NCI-H1694 (cell line): ENCODE results near the gene ADH4.
"Not testable (repeated sequence)": the region's sequence is repeated elsewhere in the genome, so short reads cannot be mapped to it uniquely, and the experiment has no call there.

Source experiments
- DNase-seq: peaks from one replicate; lab custom pipeline; 2025; lab: John Stamatoyannopoulos, UW

ADH4 gene

GRCh38 chr4:99134586-99134985 is 9.5 kb downstream of the ADH4 start:
- no peak for DNase-seq

- DNase-seq: no peak
Measured at GRCh38 chr4:99131378-99131777, 12.7 kb downstream of the ADH4 start.

GRCh38 chr4:99126376-99126775 is 17.7 kb downstream of the ADH4 start:
- no peak for DNase-seq

- no peak for DNase-seq
Measured at GRCh38 chr4:99121008-99121407, 23.1 kb downstream of the ADH4 start.

- DNase-seq: no peak
Measured at GRCh38 chr4:99120501-99120900, 23.6 kb downstream of the ADH4 start.

- DNase-seq: peak; percentile 25
Measured at GRCh38 chr4:99117876-99118693, 26.0 kb downstream of the ADH4 start.

- not testable (repeated sequence) for DNase-seq
Measured at GRCh38 chr4:99117122-99117841, 26.8 kb downstream of the ADH4 start.

- DNase-seq: not testable (repeated sequence)
Measured at GRCh38 chr4:99109286-99109685, 34.8 kb downstream of the ADH4 start.

- DNase-seq: no peak
Measured at GRCh38 chr4:99104153-99104552, 39.9 kb downstream of the ADH4 start.

- no peak for DNase-seq
Measured at GRCh38 chr4:99103166-99103565, 40.9 kb downstream of the ADH4 start.

- DNase-seq: no peak
Measured at GRCh38 chr4:99102634-99103033, 41.5 kb downstream of the ADH4 start.

GRCh38 chr4:99100876-99101275 is 43.2 kb downstream of the ADH4 start:
- DNase-seq: no peak

- not testable (repeated sequence) for DNase-seq
Measured at GRCh38 chr4:99099814-99100213, 44.3 kb downstream of the ADH4 start.

- DNase-seq: no peak
Measured at GRCh38 chr4:99099311-99099710, 44.8 kb downstream of the ADH4 start.

GRCh38 chr4:99091841-99092240 is 52.3 kb downstream of the ADH4 start:
- not testable (repeated sequence) for DNase-seq

GRCh38 chr4:99091216-99091575 is 52.9 kb downstream of the ADH4 start:
- DNase-seq: no peak

GRCh38 chr4:99090481-99091215 is 53.4 kb downstream of the ADH4 start:
- no peak for DNase-seq

GRCh38 chr4:99088481-99089365 is 55.4 kb downstream of the ADH4 start, which contains the start of gene ADH5:
TSS of gene ADH5 (minus strand) at chr4:99088788. CDS start at chr4:99088700, 88 bp downstream.
- peak; percentile 61 for DNase-seq

GRCh38 chr4:99088023-99088449 is 56.1 kb downstream of the ADH4 start:
- DNase-seq: peak; percentile 10

- no peak for DNase-seq
Measured at GRCh38 chr4:99084595-99084994, 59.5 kb downstream of the ADH4 start.

GRCh38 chr4:99082192-99082591 is 61.9 kb downstream of the ADH4 start:
- no peak for DNase-seq
